ENCODE results near the gene ARF3. TPM values are rescaled to one million over a fixed set of nuclear protein-coding genes. Genes with fewer than 3 reads are reported as not detected.

ARF3 gene
- total and polyA plus RNA-seq, 2 donors (not counting 1 experiment from before 2014, with no cell fraction given): 28.1 to 182 TPM

DNA sequence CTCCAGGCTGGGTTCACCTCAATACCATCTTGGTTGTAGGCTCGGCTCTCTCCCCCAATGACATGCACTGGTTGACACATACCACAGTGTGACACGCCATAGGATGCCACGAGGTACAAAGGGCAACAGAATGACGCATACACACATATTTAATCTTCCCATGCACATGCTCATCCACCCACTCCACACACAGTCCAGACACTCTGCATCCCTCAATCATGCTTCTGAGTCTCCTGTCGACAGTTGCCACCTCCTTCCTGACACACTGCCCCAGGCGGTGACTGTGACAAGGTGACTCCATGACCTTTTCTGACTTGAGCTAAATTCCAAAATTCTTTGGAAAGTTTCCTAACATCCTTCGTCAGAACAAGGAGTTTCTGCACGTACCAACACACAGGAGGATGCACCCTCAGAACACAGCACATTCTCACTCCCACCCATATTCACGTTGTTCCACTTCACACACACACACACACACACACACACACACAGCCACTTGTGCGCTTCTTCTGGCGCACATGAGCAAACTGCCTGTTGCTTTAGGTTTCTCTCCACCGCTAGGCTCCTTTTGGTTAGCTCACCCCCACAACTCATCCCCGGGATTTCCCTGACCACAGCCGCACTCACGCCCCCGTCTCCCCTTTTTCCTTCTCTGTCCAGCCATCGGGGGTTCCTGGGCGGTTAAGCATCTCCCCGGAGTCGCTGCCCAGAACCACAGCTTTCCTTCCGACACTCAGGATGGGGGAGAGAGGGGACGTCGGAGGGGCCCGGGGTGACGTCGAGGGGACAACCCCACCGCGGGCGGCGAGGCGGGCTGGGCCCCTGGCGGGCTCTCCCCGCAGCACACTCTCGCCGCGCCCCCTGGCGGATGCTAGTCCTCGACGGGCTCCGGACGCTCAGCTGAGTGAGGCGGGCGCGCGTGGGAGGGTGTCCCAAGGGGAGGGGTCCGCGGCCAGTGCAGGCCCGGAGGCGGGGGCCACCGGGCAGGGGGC lies 20.3 kb upstream of the ARF3 start:
- no peak overlapping the region for H3K4me2 ChIP-seq (ENCODE audit: extremely low read depth, insufficient read depth, low read length)
- no peaks in the 10 kb centered on the region for H3K36me3 ChIP-seq (ENCODE audit: control insufficient read depth, insufficient read depth, low read length)
- H3K79me2 ChIP-seq (ENCODE audit: control insufficient read depth, insufficient read depth, low read length): no peaks in the 10 kb centered on the region
- H3K27me3 ChIP-seq (ENCODE audit: control insufficient read depth, insufficient read depth, low read length): peaks cover 73% of the 10 kb centered on the region
- no peak overlapping the region for H3K9ac ChIP-seq (ENCODE audit: insufficient read depth, low read length)
- H2AFZ ChIP-seq (ENCODE audit: low read length): no peak overlapping the region
- no peaks in the 10 kb centered on the region for H3K9me3 ChIP-seq (ENCODE audit: control insufficient read depth, insufficient read depth, low read depth, low read length)
- H3K4me3 ChIP-seq (replicated peaks in 1 of 4; ENCODE audit: control extremely low read depth in 1 of 4, insufficient read depth in 1 of 4, low read depth in 3 of 4, low read length in 4 of 4): no peak overlapping the region
- no peak overlapping the region for H3K27ac ChIP-seq (ENCODE audit: insufficient read depth, low read length)
- H3K4me1 ChIP-seq (ENCODE audit: control insufficient read depth, extremely low read depth, insufficient read depth, low read length): peaks cover 2% of the 10 kb centered on the region
- no peaks in the 10 kb centered on the region for H4K20me1 ChIP-seq (ENCODE audit: control insufficient read depth, extremely low read depth, insufficient read depth, low read length)
- peak in 1 of 2 donors; percentile 59 for DNase-seq (ENCODE audit: low read depth in 2 of 2)
- TF ChIP-seq, protein P1, sequence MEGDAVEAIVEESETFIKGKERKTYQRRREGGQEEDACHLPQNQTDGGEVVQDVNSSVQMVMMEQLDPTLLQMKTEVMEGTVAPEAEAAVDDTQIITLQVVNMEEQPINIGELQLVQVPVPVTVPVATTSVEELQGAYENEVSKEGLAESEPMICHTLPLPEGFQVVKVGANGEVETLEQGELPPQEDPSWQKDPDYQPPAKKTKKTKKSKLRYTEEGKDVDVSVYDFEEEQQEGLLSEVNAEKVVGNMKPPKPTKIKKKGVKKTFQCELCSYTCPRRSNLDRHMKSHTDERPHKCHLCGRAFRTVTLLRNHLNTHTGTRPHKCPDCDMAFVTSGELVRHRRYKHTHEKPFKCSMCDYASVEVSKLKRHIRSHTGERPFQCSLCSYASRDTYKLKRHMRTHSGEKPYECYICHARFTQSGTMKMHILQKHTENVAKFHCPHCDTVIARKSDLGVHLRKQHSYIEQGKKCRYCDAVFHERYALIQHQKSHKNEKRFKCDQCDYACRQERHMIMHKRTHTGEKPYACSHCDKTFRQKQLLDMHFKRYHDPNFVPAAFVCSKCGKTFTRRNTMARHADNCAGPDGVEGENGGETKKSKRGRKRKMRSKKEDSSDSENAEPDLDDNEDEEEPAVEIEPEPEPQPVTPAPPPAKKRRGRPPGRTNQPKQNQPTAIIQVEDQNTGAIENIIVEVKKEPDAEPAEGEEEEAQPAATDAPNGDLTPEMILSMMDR (conservative IDR thresholded peaks at IDR 0.05 in 1 of 2, IDR thresholded peaks at IDR 0.05 in 1 of 2; ENCODE audit: low read depth in 1 of 2, low read length in 2 of 2): peak; percentile 46 to 51
- no peak for TF ChIP-seq EZH2 (IDR thresholded peaks at IDR 0.05; ENCODE audit: low read length, missing control alignments)

DNA sequence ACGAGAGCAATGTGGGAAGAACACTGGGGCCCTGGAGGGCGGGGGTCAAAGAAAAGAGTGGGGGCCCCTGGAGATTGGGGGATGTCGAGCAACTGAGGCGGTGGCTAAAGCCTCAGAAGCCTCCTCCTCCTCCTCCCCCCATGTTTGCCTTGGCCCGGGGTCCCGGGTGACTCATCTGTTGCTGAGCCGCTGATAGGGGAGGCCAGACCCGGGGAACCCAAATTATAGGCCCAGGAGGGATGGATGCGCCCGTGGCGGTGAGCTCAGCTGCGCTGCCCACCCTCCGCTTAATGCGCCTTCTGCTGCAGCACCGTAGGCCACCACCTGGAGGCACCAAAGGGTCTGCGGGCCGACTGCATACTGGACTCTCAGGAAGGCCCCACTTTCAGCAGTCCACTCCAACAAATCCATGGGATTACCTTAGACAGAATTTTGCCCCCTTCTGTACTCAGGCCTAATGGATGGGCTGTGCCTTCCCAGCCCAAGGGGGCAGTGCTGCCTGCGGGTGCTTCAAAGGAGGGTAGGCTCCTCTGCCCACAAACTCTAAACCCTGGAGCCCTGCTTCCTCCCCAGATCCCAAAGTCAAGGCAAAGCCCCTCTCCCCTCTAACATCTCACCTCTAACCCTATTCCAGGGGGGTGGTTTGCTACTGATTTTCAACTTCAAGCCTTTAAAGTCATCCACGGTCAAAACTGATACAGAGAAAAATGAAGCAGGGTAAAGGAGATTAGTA lies 16.8 kb upstream of the ARF3 start:
- no peak overlapping the region for H2AFZ ChIP-seq (ENCODE audit: low read length)
- peaks cover 2% of the 10 kb centered on the region for H3K4me1 ChIP-seq (ENCODE audit: control insufficient read depth, extremely low read depth, insufficient read depth, low read length)
- no peaks in the 10 kb centered on the region for H3K9me3 ChIP-seq (ENCODE audit: control insufficient read depth, insufficient read depth, low read depth, low read length)
- H3K4me2 ChIP-seq (ENCODE audit: extremely low read depth, insufficient read depth, low read length): no peak overlapping the region
- H4K20me1 ChIP-seq (ENCODE audit: control insufficient read depth, extremely low read depth, insufficient read depth, low read length): no peaks in the 10 kb centered on the region
- no peak overlapping the region for H3K4me3 ChIP-seq (replicated peaks in 1 of 4; ENCODE audit: control extremely low read depth in 1 of 4, insufficient read depth in 1 of 4, low read depth in 3 of 4, low read length in 4 of 4)
- no peak overlapping the region for H3K9ac ChIP-seq (ENCODE audit: insufficient read depth, low read length)
- TF ChIP-seq, protein P1 (conservative IDR thresholded peaks at IDR 0.05 in 1 of 2, IDR thresholded peaks at IDR 0.05 in 1 of 2; ENCODE audit: low read depth in 1 of 2, low read length in 2 of 2): peak; percentile 29 to 81
- TF ChIP-seq EZH2 (IDR thresholded peaks at IDR 0.05; ENCODE audit: low read length, missing control alignments): no peak
- DNase-seq (ENCODE audit: low read depth in 2 of 2): peak; percentile 57 to 90
- H3K36me3 ChIP-seq (ENCODE audit: control insufficient read depth, insufficient read depth, low read length): no peaks in the 10 kb centered on the region
- H3K27ac ChIP-seq (ENCODE audit: insufficient read depth, low read length): no peak overlapping the region
- peaks cover 70% of the 10 kb centered on the region for H3K27me3 ChIP-seq (ENCODE audit: control insufficient read depth, insufficient read depth, low read length)
- H3K79me2 ChIP-seq (ENCODE audit: control insufficient read depth, insufficient read depth, low read length): no peaks in the 10 kb centered on the region

DNA sequence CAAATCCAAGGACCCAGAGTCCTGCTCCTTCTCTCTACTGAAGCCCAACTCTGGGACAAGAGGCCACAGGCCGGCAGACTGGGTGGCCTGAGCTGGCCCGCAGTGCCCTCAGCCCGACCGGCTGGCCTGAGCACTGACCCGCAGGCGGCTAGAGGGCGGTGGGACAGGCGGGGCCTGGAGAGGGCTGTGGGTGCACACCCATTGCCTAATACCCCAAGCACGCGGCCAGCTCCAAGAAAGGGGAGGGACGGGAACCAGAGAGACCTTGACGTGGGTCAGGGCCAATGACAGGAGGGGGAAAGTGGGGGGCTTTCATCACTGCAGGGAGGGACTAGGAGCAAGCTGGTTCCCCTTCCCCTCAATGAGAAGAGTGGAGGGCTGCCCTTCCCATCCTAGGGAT lies 16.2 kb upstream of the ARF3 start:
- H3K4me2 ChIP-seq (ENCODE audit: extremely low read depth, insufficient read depth, low read length): no peak overlapping the region
- H4K20me1 ChIP-seq (ENCODE audit: control insufficient read depth, extremely low read depth, insufficient read depth, low read length): no peaks in the 10 kb centered on the region
- DNase-seq (ENCODE audit: low read depth in 2 of 2): peak in 1 of 2 donors; percentile 88
- no peaks in the 10 kb centered on the region for H3K9me3 ChIP-seq (ENCODE audit: control insufficient read depth, insufficient read depth, low read depth, low read length)
- no peak overlapping the region for H3K4me3 ChIP-seq (replicated peaks in 1 of 4; ENCODE audit: control extremely low read depth in 1 of 4, insufficient read depth in 1 of 4, low read depth in 3 of 4, low read length in 4 of 4)
- no peak overlapping the region for H3K27ac ChIP-seq (ENCODE audit: insufficient read depth, low read length)
- peaks cover 2% of the 10 kb centered on the region for H3K4me1 ChIP-seq (ENCODE audit: control insufficient read depth, extremely low read depth, insufficient read depth, low read length)
- no peak overlapping the region for H2AFZ ChIP-seq (ENCODE audit: low read length)
- H3K9ac ChIP-seq (ENCODE audit: insufficient read depth, low read length): no peak overlapping the region
- no peaks in the 10 kb centered on the region for H3K36me3 ChIP-seq (ENCODE audit: control insufficient read depth, insufficient read depth, low read length)
- no peak for TF ChIP-seq EZH2 (IDR thresholded peaks at IDR 0.05; ENCODE audit: low read length, missing control alignments)
- TF ChIP-seq, protein P1 (conservative IDR thresholded peaks at IDR 0.05 in 1 of 2, IDR thresholded peaks at IDR 0.05 in 1 of 2; ENCODE audit: low read depth in 1 of 2, low read length in 2 of 2): no peak
- no peaks in the 10 kb centered on the region for H3K79me2 ChIP-seq (ENCODE audit: control insufficient read depth, insufficient read depth, low read length)
- H3K27me3 ChIP-seq (ENCODE audit: control insufficient read depth, insufficient read depth, low read length): peaks cover 67% of the 10 kb centered on the region
